Activated CD4-positive, alpha-beta T cell treated with anti-CD3 and anti-CD28 coated beads, Interleukin-2, amount 50 U/mL, for 4 hours (primary cell): ENCODE data around the gene ELAVL2.
"Not testable (repeated sequence)": the region's sequence is repeated elsewhere in the genome, so short reads cannot be mapped to it uniquely, and the experiment has no call there.

Experiments used
- DNase-seq, 2 experiments: peaks; one replicate each; pipeline ENCODE4 v3.0.0-alpha.2; 2020

Gene ELAVL2

DNA sequence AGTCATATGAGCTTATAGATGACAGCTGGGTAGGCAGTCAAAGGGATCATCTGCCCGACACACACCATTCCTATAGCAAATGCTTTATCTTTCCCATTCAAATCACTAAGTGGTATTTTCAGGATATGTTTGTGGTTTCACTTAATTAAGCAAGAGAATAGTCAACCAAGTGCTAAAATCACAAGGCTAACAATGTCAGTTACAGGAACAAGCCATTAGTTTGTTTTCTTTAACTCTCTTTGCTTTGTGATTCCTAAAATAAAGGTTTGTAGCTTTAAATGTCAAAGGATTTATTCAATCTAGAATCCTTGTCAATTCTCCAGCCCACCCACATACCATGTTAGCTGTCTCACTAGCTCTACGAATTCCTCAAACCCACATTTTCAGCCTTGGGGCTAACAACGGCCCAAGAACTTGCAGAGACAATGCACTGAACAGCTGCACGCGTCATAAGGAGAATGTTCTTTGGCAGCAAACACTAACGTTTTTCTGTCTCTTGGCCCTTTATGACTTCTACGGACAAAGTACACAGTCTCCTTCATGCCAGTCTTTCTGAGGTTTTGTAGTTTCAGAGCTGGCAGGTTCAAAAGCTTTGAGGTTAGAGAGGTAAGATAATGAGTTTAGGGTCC, 56.6 kb downstream of the ELAVL2 start:
- DNase-seq: no peak

- DNase-seq: no peak
Measured at GRCh38 chr9:23768861-23769260, 57.2 kb downstream of the ELAVL2 start.

DNA sequence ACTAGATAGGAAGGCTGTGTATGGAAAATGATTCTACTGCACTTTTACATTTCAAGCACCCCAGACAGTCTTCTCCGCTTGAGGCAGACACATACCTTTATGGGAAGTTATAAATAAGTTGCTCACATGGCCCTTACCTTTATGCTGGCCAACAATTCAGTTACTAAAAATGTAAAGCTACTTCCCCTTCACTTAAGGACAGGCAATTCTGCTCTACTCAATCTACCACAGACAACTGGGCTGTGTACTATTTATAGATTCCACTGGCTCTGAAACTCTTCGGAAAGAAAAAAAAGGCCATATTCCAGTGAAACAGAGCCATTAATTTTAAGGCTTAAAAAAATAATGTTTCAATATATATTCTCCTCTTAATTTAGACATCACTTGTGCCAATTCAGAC, 59.4 kb downstream of the ELAVL2 start:
- no peak for DNase-seq

GRCh38 chr9:23765561-23765960, 60.5 kb downstream of the ELAVL2 start:
- DNase-seq: no peak

DNA sequence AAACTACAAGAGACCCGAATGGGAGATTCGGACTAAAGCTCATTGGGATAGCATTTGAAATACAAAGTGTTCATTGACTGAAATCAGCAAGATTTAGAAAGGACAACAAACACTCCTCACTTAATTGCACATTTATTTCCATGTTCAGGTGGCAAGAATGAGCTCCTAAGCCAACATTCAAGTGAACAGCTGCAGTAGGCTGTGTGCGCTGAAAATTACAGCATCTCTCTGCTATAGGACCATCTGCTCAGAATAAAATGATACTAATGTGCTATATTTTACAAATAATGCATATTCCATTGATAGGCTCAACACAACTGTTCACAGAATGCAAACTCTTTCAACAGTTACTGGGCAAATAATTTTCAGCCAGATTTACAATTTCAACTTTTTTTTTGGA, 61.8 kb downstream of the ELAVL2 start:
- DNase-seq: no peak

DNA sequence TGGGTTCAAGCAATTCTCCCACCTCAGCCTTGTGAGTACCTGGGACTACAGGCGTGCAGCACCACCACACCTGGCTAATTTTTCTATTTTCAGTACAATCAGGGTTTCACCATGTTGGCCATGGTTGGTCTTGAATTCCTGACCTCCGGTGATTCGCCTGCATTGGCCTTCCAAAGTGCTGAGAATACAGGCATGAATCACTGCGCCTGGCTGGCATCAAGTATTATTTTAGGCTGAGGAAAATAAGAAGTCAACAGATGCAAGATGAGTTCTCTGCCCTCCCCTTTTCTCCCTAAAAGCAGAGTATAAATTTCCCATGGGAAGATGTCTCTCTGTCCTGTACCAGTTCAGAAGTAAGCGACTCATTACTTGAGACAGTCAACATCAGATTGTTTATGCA, 71.5 kb downstream of the ELAVL2 start:
- no peak for DNase-seq

GRCh38 chr9:23752859-23753258, 73.2 kb downstream of the ELAVL2 start:
- no peak for DNase-seq

DNA sequence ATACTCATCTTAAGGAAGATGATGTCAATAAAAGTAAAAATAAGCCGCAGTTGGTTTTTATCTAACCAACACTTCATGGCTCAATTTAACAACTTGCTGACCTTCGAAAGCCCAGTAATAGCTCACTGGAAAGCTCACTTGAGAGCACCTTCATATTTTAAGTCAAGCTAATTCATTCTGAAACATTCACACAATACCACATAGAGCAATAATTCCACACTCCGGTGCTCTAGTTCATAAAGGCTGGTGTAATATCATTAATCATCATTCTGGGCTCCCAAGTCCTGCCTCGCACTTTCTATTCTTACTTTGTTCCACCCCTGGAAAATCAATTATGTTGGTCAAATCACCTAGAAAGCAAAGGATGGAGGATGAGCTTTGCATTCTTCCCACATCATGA, 74.4 kb downstream of the ELAVL2 start:
- DNase-seq: no peak

GRCh38 chr9:23750808-23751207, 75.2 kb downstream of the ELAVL2 start:
- DNase-seq: no peak

DNA sequence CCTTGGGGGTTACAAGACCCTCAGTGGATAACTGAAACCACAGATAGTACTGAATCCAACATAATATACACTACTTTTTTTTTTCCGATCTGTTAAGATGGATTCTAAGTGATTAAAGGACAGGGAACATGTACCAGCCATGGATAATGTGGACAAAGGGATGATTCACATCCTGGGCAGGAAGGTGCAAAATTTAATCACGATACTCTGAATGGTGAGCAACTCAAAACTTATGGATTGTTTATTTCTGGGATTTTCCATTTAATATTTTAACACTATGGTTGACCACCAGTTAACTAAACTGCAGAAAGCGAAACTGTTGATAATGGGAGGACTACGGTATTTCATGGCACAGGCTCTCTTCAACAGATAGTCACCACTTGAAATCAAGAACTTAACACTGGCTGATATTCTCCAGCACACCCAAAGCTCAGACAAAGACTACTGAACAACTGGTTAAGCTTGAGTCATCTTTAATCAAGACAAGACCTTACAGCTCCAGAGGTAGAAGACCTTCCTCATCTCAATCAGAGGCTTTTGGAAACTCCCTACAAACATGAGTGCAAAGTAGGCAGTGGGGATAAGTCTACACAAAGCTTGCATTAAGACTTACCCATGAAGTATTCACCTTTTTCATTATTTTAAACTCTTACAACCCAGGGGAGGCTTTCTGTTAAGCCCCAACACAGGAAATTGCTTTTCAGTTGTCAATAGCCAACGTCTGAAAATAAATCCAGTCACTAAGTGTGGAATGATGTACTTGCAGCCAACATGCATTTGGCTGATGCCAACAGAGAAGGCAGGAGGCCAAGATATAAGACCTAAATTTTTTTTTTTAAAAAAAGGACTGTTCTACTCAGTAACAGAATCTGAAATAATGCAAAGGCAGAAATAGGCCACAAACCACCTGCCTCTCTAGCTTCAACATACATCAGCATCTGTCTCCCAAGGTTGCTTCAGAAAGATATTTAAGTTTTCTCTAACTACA, 78.7 kb downstream of the ELAVL2 start:
- DNase-seq: no peak

DNA sequence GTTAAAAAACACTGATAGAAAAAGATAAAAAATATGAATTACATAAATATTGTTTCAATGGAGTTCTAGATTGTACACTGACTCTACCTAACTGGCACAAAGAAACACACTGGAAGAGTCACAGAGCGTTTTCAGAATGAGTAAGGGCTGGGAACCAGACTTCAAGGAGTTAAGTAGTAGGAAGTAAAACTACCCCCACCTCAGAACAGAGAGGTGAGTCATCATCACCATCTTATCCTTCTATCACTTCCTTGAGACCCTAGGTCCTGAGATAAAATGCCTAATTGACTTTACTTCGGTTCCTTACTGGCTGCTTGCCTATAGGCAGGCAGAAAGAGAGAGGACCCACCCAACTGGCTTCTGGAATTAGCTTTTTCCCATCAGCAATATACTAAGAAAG, 79.7 kb downstream of the ELAVL2 start:
- no peak for DNase-seq

DNA sequence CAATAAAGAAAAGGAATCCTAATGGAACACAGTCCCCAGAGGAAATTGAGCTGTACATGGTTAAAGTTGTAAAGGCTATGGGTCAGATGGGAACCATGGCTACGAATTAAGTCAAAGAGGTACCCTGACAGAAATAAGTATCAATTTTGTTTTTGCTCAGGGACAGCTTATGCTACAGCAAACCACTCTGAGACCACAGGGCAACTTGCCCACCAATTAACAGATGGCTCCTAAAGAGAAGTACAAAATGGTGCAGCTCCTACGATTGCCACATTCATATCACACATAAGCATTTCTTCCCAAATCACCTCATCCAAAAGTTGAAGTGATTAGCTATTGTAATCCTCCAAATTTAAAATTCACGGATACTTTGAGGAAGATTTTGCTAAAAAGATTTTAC, 83.0 kb downstream of the ELAVL2 start:
- DNase-seq: no peak

DNA sequence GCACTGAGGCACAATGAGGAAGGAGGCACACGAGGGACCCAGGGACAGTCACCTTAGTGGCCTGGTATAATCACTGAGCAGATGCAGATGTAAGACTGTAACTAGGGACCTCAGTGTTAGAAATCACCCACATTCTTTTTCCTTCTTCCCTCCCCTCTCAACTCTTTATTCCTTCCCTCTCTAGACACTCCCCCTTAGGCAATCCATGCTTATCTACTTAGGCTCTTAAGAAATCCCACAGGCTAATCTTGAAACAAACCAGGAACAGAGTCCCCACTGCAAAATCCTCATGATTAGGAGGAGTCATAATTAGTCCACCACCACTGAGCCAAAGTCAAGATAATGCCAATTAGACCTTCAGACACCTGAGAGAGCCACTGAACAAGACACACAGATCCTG, 84.7 kb downstream of the ELAVL2 start:
- no peak for DNase-seq

- no peak for DNase-seq
Measured at GRCh38 chr9:23740531-23740930, 85.5 kb downstream of the ELAVL2 start.

GRCh38 chr9:23739753-23740152, 86.3 kb downstream of the ELAVL2 start:
- no peak for DNase-seq

GRCh38 chr9:23736293-23736692, 89.7 kb downstream of the ELAVL2 start:
- no peak for DNase-seq

GRCh38 chr9:23733495-23734078, 92.5 kb downstream of the ELAVL2 start:
- DNase-seq: no peak

DNA sequence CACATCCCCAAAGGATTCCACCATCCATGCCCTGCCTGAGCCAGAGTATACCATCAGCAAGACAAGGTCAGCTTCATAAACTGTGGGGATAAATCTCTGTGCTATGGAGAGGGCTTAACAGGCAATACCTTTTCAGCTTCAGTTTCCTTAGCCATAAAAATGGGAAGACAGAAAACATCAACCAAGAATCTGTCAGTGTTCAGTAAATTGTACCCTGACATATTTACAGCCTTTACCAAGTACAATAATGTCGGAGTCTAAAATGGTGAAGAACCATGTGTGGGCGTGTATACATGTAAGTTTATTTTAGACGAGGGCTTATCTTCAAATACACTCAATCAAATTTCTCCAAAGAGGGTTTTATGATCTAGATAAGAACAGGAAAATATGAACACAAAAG, 94.7 kb downstream of the ELAVL2 start:
- no peak for DNase-seq

DNA sequence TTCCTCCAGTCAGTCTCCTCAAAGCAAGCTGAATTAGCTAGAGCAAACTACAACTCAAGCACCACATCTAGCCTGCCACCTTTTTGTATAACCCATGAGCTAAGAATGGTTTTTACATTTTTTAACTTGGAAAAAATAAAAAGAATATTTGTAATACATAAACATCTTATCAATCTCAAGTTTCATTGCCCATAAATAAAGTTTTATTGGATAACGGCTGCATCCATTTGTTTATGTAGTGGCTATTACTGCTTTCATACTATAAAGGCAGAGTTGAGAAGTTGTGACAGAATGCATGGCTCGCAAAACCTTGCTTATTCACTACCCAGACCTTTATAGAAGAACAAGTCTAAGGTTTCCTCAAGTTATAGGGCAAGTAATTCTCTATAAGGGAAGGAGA, 95.7 kb downstream of the ELAVL2 start:
- DNase-seq: no peak

- no peak for DNase-seq
Measured at GRCh38 chr9:23728736-23729135, 97.3 kb downstream of the ELAVL2 start.

DNA sequence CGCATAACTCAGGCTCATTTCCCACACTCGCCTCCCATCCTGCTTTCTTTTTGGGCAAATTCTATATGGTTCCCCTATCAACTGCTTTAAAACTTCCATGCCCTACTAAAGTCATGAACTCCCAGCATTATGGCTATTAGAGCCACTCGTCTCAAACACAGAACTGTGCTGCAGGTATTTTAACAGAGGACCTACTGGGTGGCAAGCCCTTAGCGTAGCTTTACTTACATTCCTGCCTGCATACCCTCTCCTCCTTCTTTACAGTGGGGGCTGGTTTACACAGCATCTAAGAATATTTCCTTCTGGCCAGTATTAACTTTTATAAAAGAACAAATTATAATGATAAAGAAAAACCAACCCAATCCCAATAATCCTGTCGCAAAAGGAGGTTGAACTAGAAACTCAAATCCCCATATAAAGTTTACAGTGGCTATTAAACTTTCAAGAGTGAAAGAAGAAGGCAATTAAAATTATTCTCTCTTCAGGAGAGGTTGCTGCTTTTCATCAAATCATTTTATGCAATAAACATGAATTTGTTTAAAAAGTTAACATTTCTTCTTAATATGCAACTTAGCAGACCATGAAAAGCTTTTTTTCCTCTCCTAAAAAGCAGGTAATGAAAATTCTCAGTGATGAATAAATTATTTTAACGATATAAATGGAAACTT, 100.6 kb downstream of the ELAVL2 start:
- no peak for DNase-seq

DNA sequence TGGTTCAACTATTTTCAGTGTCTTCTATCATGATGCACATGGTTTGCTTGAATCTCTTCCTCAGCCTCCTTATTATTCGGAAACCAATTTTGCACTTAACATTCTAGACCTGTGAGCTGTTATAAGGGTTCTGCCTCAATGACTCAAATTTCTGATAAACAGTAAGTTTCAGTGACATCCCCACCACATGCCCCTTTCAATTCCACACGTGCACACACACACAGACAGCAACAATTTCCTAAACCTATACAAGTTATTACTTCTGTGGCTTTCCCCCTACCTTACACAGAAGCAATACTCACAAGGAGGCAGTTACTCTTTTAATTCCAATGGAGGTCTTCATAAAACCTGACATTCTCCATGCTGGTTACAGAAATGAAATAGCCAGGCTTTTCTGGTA, 102.4 kb downstream of the ELAVL2 start:
- no peak for DNase-seq

GRCh38 chr9:23723048-23723447, 103.0 kb downstream of the ELAVL2 start:
- DNase-seq: not testable (repeated sequence)
